Duodenal mucosa (tissue), 2 donors: Measurements from ENCODE around the gene CAAP1.

Experiments
- H3K27ac ChIP-seq: one replicate; pipeline ENCODE4 v1.7.0; 2013; ENCODE audit warnings: low read depth, low read length
- H3K27me3 ChIP-seq, 2 donors: one replicate each; pipeline ENCODE4 v1.7.0; 2013; ENCODE audit warnings: low read length in 2 of 2, control low read depth in 1 of 2; ENCODE audit not compliant: insufficient read depth in 2 of 2, control insufficient read depth in 1 of 2
- H3K36me3 ChIP-seq, 2 donors: one replicate each; pipeline ENCODE4 v1.7.0; 2013; ENCODE audit warnings: low read length in 2 of 2, control low read depth in 1 of 2; ENCODE audit not compliant: insufficient read depth in 2 of 2, control insufficient read depth in 1 of 2
- H3K4me1 ChIP-seq, 2 donors: one replicate each; pipeline ENCODE4 v1.7.0; 2013; ENCODE audit warnings: low read length in 2 of 2, control low read depth in 1 of 2; ENCODE audit not compliant: insufficient read depth in 2 of 2, control insufficient read depth in 1 of 2
- H3K4me3 ChIP-seq, 2 donors: one replicate each; pipeline ENCODE4 v1.7.0; 2013; ENCODE audit warnings: low read length in 2 of 2, low read depth in 1 of 2
- H3K9ac ChIP-seq, 2 donors: one replicate each; pipeline ENCODE4 v1.7.0; 2013; ENCODE audit warnings: low read length in 2 of 2, low read depth in 1 of 2
- H3K9me3 ChIP-seq, 2 donors: one replicate each; pipeline ENCODE4 v1.7.0; 2013; ENCODE audit warnings: low read length in 2 of 2, control low read depth in 1 of 2; ENCODE audit not compliant: control insufficient read depth in 1 of 2

Gene CAAP1

DNA sequence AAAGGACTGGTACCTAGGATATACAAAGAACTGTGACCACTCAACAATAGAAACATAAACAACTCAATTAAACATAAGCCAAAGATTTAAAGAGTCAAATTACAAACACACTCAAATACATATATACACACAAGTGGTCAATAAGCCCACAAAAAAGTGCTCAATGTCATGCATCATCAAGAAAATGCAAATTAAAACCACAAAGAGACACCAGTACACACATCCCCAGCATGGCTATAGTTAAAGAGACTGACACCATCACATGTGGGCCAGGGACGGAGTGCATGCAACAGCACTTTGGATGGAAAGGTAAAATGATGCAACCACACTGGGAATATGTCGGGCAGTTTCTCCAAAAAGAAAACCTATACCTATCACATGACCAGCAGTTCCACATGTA, 89.7 kb downstream of the CAAP1 start:
- Histone ChIP-seq H3K9me3 (no peaks in the 10 kb centered on the region), H3K27me3 (no peaks in the 10 kb centered on the region), H3K4me3 (no peak overlapping the region), H3K9ac (no peak overlapping the region), H3K36me3 (no peaks in the 10 kb centered on the region), H3K27ac (no peak overlapping the region), H3K4me1 (no peaks in the 10 kb centered on the region)

DNA sequence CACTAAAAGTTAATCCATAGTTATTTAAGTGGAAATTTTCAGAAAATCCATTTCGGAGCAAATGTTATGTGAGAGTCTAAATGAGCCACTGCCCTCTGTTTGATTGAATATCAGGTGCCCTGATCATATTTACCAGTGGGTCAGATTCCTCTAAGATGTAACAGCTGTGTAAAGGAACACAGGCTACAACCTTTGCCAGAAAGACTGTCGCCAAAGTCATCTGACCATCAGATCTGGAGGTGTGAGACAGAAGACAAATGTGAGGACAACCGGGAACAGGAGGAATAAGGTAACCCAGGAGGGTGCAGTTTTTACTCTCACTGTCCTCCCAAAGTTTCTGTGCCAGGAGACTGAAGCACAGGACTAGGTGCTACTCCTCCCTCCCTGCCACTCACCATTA, 90.8 kb downstream of the CAAP1 start:
- no peaks in the 10 kb centered on the region for H3K27me3 ChIP-seq
- no peaks in the 10 kb centered on the region for H3K36me3 ChIP-seq
- H3K9ac ChIP-seq: no peak overlapping the region
- no peak overlapping the region for H3K4me3 ChIP-seq
- H3K9me3 ChIP-seq: no peaks in the 10 kb centered on the region
- H3K4me1 ChIP-seq: no peaks in the 10 kb centered on the region
- no peak overlapping the region for H3K27ac ChIP-seq

DNA sequence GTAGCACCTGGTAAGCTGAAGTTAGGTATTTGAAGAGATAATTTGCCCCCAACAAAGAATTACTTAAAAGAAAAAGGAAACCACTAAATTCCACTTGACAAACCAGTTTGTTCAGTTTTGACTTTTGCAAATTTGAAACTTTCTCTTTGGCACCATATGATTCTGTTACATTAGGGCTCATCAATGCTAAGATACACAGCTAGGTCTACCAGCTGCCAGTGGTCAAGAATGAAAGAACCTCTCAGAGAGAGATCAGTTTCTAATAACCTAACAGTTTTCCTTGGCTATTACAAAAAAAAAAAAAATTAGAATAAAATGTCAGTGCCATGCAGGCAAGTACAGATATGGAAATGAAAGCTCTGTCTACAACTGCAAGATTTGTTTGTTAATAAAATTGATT, 92.3 kb downstream of the CAAP1 start:
- no peaks in the 10 kb centered on the region for H3K9me3 ChIP-seq
- no peaks in the 10 kb centered on the region for H3K4me1 ChIP-seq
- no peak overlapping the region for H3K4me3 ChIP-seq
- H3K36me3 ChIP-seq: no peaks in the 10 kb centered on the region
- no peak overlapping the region for H3K27ac ChIP-seq
- no peak overlapping the region for H3K9ac ChIP-seq
- no peaks in the 10 kb centered on the region for H3K27me3 ChIP-seq

DNA sequence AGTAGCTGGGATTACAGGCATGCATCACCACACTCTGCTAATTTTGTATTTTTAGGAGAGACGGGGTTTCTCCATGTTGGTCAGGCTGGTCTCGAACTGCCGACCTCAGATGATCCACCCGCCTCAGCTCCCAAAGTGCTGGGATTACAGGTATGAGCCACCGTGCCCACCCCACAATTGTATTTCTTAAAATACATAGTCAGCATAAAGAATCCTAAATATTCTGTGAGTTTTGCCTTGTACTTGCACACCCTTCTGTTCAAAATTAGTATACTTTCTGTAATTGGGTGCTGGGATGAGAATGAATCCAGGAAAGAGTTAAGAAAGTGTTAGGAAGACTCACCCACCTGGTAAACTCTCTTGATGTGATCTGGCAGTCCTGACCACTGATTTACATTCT, 101.3 kb downstream of the CAAP1 start:
- no peaks in the 10 kb centered on the region for H3K4me1 ChIP-seq

More for the DNA sequence above, 101.3 kb downstream of the CAAP1 start:
- no peaks in the 10 kb centered on the region for H3K36me3 ChIP-seq
- H3K27ac ChIP-seq: no peak overlapping the region
- H3K9me3 ChIP-seq: no peaks in the 10 kb centered on the region
- no peak overlapping the region for H3K9ac ChIP-seq
- no peak overlapping the region for H3K4me3 ChIP-seq
- no peaks in the 10 kb centered on the region for H3K27me3 ChIP-seq
